Right lobe of liver (tissue), 4 donors: Measurements from ENCODE around the gene THG1L.
"Not testable (repeated sequence)": the region's sequence is repeated elsewhere in the genome, so short reads cannot be mapped to it uniquely, and the experiment has no call there.

Experiments
- CTCF ChIP-seq, 4 donors: fragments of 200-600 bp in 3 of 4; fragments of 450-650 bp in 1 of 4; IDR thresholded peaks; one replicate each; pipeline versions ENCODE4 v1.5.1 to v1.8.0; 2016 to 2022; ENCODE audit warnings: antibody characterized with exemption in 4 of 4, mild to moderate bottlenecking in 2 of 4
- POLR2A ChIP-seq: fragments of 450-650 bp; IDR thresholded peaks from one replicate; pipeline ENCODE4 v1.6.1; 2017; ENCODE audit warnings: antibody characterized with exemption, mild to moderate bottlenecking
- donor health status: DM: no; HTN: no; CAD: no.
- donor health status: DM: no; HTN: no; CAD: no.
- donor health status: DM: no; HTN: yes; CAD: no.

GRCh38 chr5:157686276-157687197 is 44.7 kb upstream of the THG1L start:
- TF ChIP-seq CTCF (IDR thresholded peaks at IDR 0.05); POLR2A: not testable (repeated sequence)
